GM12801 (cell line): ENCODE results near the gene ZNF35.

Source experiments
- CTCF ChIP-seq: IDR thresholded peaks from one replicate; pipeline ENCODE4 v1.5.1; 2011; ENCODE audit warnings: control low read depth; ENCODE audit not compliant: insufficient read length; ENCODE audit errors: extremely low read depth

The ZNF35 gene

GRCh38 chr3:44643024-44643423, 5.5 kb upstream of the ZNF35 start:
- TF ChIP-seq CTCF = no peak

GRCh38 chr3:44647771-44648170, 761 bp upstream of the ZNF35 start:
- no peak for TF ChIP-seq CTCF

GRCh38 chr3:44649709-44650108, 1.2 kb downstream of the ZNF35 start:
- no peak for TF ChIP-seq CTCF

GRCh38 chr3:44654039-44654438, 5.5 kb downstream of the ZNF35 start:
- TF ChIP-seq CTCF = no peak

GRCh38 chr3:44659015-44659414, 10.5 kb downstream of the ZNF35 start:
- TF ChIP-seq CTCF = no peak

- TF ChIP-seq CTCF = no peak
Measured at GRCh38 chr3:44659434-44659833, 10.9 kb downstream of the ZNF35 start.

GRCh38 chr3:44661189-44661588, 12.7 kb downstream of the ZNF35 start:
- no peak for TF ChIP-seq CTCF

- no peak for TF ChIP-seq CTCF
Measured at GRCh38 chr3:44665173-44665572, 16.6 kb downstream of the ZNF35 start.
